HCT116 (cell line): ENCODE data around the gene SFXN3. TPM values are rescaled to one million over a fixed set of nuclear protein-coding genes. Genes with fewer than 3 reads are reported as not detected.

Experiments
- ATAC-seq: fragments of 200-7000 bp; cut with Tn5 transposase; 2 replicates; pipeline ENCODE4 v1.9.1; 2020; ENCODE audit warnings: mild to moderate bottlenecking, moderate library complexity
- BruUV-seq: library from RNA; stranded (reverse); fragments of 400-500 nt; replicated peaks from 2 replicates; lab custom pipeline; 2021; lab: Mats Ljungman, UMichigan
- CTCF ChIA-PET: fragments of 300-600 bp; sonication (Branson Sonifier 250); formaldehyde crosslinking; loops from one replicate; lab custom pipeline; 2021; ENCODE audit warnings: antibody characterized with exemption; lab: Charles Lee
- POLR2A ChIA-PET: fragments of 300-600, 350-600 bp; sonication (Branson Sonifier 250); formaldehyde crosslinking; loops from one replicate; lab custom pipeline; 2021; ENCODE audit warnings: antibody characterized with exemption; lab: Charles Lee
- RAD21 ChIA-PET, 2 experiments: fragments of 300-600 bp; sonication (Branson Sonifier 250); formaldehyde crosslinking; loops; one replicate each; lab custom pipeline; 2023; ENCODE audit warnings: low total read pairs in 2 of 2; ENCODE audit not compliant: uncharacterized antibody in 2 of 2, unreplicated experiment in 2 of 2, low non-redundant PET in 1 of 2; lab: Charles Lee
- DNase-seq: peaks from one replicate; pipeline ENCODE4 v3.0.0-alpha.2; 2010; ENCODE audit warnings: low read depth, low spot score
- H2AFZ ChIP-seq: fragments of 200-600 bp; shearing (Covaris generic), sonication (generic); 2 replicates; pipeline ENCODE4 v1.6.1; 2017; ENCODE audit warnings: low read depth, mixed run types, mixed read lengths, antibody characterized with exemption, low read length; ENCODE audit not compliant: poor library complexity, severe bottlenecking
- H3K27ac ChIP-seq: 2 replicates; pipeline ENCODE4 v1.5.1; 2012; ENCODE audit warnings: low read depth, low read length
- H3K27me3 ChIP-seq: fragments of 200-600 bp; sonication (generic); 2 replicates; pipeline ENCODE4 v1.6.1; 2016; ENCODE audit warnings: mixed run types, low read length, mixed read lengths; ENCODE audit not compliant: insufficient read depth
- H3K36me3 ChIP-seq, 2 experiments: fragments of 200-500 bp in 1 of 2; fragments of 200-600 bp in 1 of 2; sonication (Bioruptor generic) in 1 of 2; sonication (generic) in 1 of 2; 2 replicates each; pipeline versions ENCODE4 v1.5.1 to v1.6.1; 2014 to 2016; ENCODE audit warnings: low read length in 2 of 2, inconsistent platforms in 1 of 2, mixed read lengths in 1 of 2, mixed run types in 1 of 2; ENCODE audit not compliant: insufficient read depth in 2 of 2, control insufficient read depth in 1 of 2
- H3K4me1 ChIP-seq, 2 experiments: fragments of 200-600 bp in 1 of 2; sonication (generic) in 1 of 2; 2 replicates each; pipeline versions ENCODE4 v1.5.1 to v1.6.1; 2012 to 2017; ENCODE audit warnings: low read length in 2 of 2, inconsistent platforms in 1 of 2, mild to moderate bottlenecking in 1 of 2, mixed read lengths in 1 of 2, mixed run types in 1 of 2, moderate library complexity in 1 of 2; ENCODE audit not compliant: insufficient read depth in 2 of 2, control insufficient read depth in 1 of 2
- H3K4me2 ChIP-seq: fragments of 200-600 bp; sonication (generic); 2 replicates; pipeline ENCODE4 v1.6.1; 2017; ENCODE audit warnings: mixed run types, low read length, mixed read lengths
- H3K4me3 ChIP-seq, 2 experiments: fragments of 200-600 bp in 1 of 2; sonication (generic) in 1 of 2; replicated peaks in 1 of 2; 2 replicates each; pipeline ENCODE4 v1.5.1; 2011 to 2016; ENCODE audit warnings: low read length in 2 of 2, control low read depth in 1 of 2, low read depth in 1 of 2, mild to moderate bottlenecking in 1 of 2, mixed read lengths in 1 of 2, mixed run types in 1 of 2
- H3K79me2 ChIP-seq: fragments of 200-600 bp; sonication (generic); 2 replicates; pipeline ENCODE4 v1.6.1; 2017; ENCODE audit warnings: mild to moderate bottlenecking, mixed run types, low read length, moderate library complexity, mixed read lengths; ENCODE audit not compliant: insufficient read depth
- H3K9ac ChIP-seq: fragments of 200-600 bp; sonication (generic); 2 replicates; pipeline ENCODE4 v1.6.1; 2016; ENCODE audit warnings: low read length, mixed read lengths
- H3K9me2 ChIP-seq: fragments of 200-600 bp; sonication (generic), shearing (Covaris generic); 2 replicates; pipeline ENCODE4 v1.6.1; 2017; ENCODE audit warnings: mixed run types, mild to moderate bottlenecking, moderate library complexity; ENCODE audit not compliant: insufficient read depth
- H3K9me3 ChIP-seq, 2 experiments: fragments of 200-500 bp in 1 of 2; fragments of 200-600 bp in 1 of 2; sonication (Bioruptor generic) in 1 of 2; sonication (generic) in 1 of 2; 2 replicates each; pipeline ENCODE4 v1.6.1; 2014 to 2017; ENCODE audit warnings: low read length in 2 of 2, mixed read lengths in 2 of 2, inconsistent platforms in 1 of 2, low read depth in 1 of 2, mild to moderate bottlenecking in 1 of 2, mixed run types in 1 of 2, moderate library complexity in 1 of 2; ENCODE audit not compliant: control insufficient read depth in 1 of 2, insufficient read depth in 1 of 2
- H4K20me1 ChIP-seq: fragments of 200-600 bp; sonication (generic), shearing (Covaris generic); 2 replicates; pipeline ENCODE4 v1.6.1; 2017; ENCODE audit warnings: mixed run types, mild to moderate bottlenecking, moderate library complexity; ENCODE audit not compliant: insufficient read depth
- ATF3 ChIP-seq: IDR thresholded peaks from 2 replicates; pipeline ENCODE4 v1.6.1; 2012
- CEBPB ChIP-seq: IDR thresholded peaks from 2 replicates; pipeline ENCODE4 v1.6.1; 2012; ENCODE audit warnings: low read depth
- CTCF ChIP-seq, 3 experiments: fragments of 200-600 bp in 1 of 3; sonication (generic) in 1 of 3; IDR thresholded peaks in 2 of 3; conservative IDR thresholded peaks in 1 of 3; 2 replicates each; pipeline ENCODE4 v1.5.1; 2012 to 2017; ENCODE audit warnings: low read depth in 2 of 3, low read length in 2 of 3, antibody characterized with exemption in 1 of 3, borderline replicate concordance in 1 of 3, control low read depth in 1 of 3, mild to moderate bottlenecking in 1 of 3, mixed read lengths in 1 of 3, mixed run types in 1 of 3, moderate library complexity in 1 of 3; ENCODE audit not compliant: insufficient read depth in 1 of 3
- ELF1 ChIP-seq: IDR thresholded peaks from 2 replicates; pipeline ENCODE4 v1.6.1; 2012; ENCODE audit warnings: low read depth, borderline replicate concordance
- EZH2 ChIP-seq: fragments of 200-600 bp; sonication (generic); IDR thresholded peaks from 2 replicates; pipeline ENCODE4 v1.6.1; 2017; ENCODE audit warnings: antibody characterized with exemption, mixed run types
- JUND ChIP-seq: IDR thresholded peaks from 2 replicates; pipeline ENCODE4 v1.6.1; 2012
- SP1 ChIP-seq: IDR thresholded peaks from 2 replicates; pipeline ENCODE4 v1.6.1; 2012; ENCODE audit warnings: low read depth
- SRF ChIP-seq: IDR thresholded peaks from 2 replicates; pipeline ENCODE4 v1.6.1; 2012; ENCODE audit warnings: low read depth
- TCF7L2 ChIP-seq: IDR thresholded peaks from 2 replicates; pipeline ENCODE4 v1.7.0; 2011; ENCODE audit warnings: borderline replicate concordance, inconsistent platforms; ENCODE audit not compliant: insufficient read depth, insufficient read length; ENCODE audit errors: extremely low read depth
- YY1 ChIP-seq: IDR thresholded peaks from 2 replicates; pipeline ENCODE4 v1.6.1; 2011; ENCODE audit warnings: low read length, low read depth, moderate library complexity, mild to moderate bottlenecking; ENCODE audit not compliant: insufficient replicate concordance; ENCODE audit errors: extremely low read depth
- ZBTB33 ChIP-seq: IDR thresholded peaks from 2 replicates; pipeline ENCODE4 v1.6.1; 2011; ENCODE audit warnings: mild to moderate bottlenecking, low read length, moderate library complexity; ENCODE audit not compliant: insufficient replicate concordance; ENCODE audit errors: extremely low read depth
- ZFX ChIP-seq: fragments of 450-650 bp; IDR thresholded peaks from 2 replicates; pipeline ENCODE4 v1.6.1; 2017
- ZNF274 ChIP-seq: fragments of 200-500 bp; sonication (Bioruptor generic); IDR thresholded peaks from 2 replicates; pipeline ENCODE4 v1.6.1; 2014; ENCODE audit warnings: mild to moderate bottlenecking, low read depth, low read length, inconsistent platforms
- intact Hi-C: fragments of 100-400 bp; cut with micrococcal nuclease; formaldehyde crosslinking; loops from 2 replicates; pipeline ENCODE4 v1.10.0; 2022
- total RNA-seq: library from RNA; stranded (reverse); gene quantifications from one replicate; pipeline ENCODE4 v1.2.1, GENCODE V29; 2021; ENCODE audit not compliant: unreplicated experiment

The SFXN3 gene
- total RNA-seq, 1 experiment from 2014 or later = 52.5 TPM

GRCh38 chr10:101043363-101043707 is 12.3 kb downstream of the SFXN3 start:
- Histone ChIP-seq H3K36me3 (peaks cover 0 to 5% of the 10 kb centered on the region in 2 experiments; a peak in 1 of 4 replicates), H3K4me3 (peak overlapping the region; percentile 55 to 59), H4K20me1 (no peaks in the 10 kb centered on the region), H3K27me3 (no peaks in the 10 kb centered on the region), H3K9ac (peak overlapping the region; percentile 77), H3K4me1 (peaks cover 26 to 33% of the 10 kb centered on the region in 2 experiments), H3K9me2 (no peaks in the 10 kb centered on the region), H2AFZ (peak overlapping the region; percentile 26), H3K4me2 (peak overlapping the region; percentile 82), H3K27ac (peak overlapping the region; percentile 84), H3K79me2 (peaks cover 15% of the 10 kb centered on the region; the same call in 1 of the 2 replicates), H3K9me3 (no peaks in the 10 kb centered on the region)
- 0 out of 2 replicates have a peak, but pooled peaks have one; percentile 22 for TF ChIP-seq ZFX
- TF ChIP-seq SRF = no peak
- ChIA-PET POLR2A (interaction anchor here (1.1 to 2.5 kb wide), 12 partner anchors 9 to 99 kb away, joined by 4 to 33 read pairs (median 6); partner anchors contain the start of genes KAZALD1, PDZD7 and SFXN3), RAD21 (interaction anchor here (0.5 to 3.3 kb wide), 6 partner anchors 15 to 893 kb away, joined by 4 to 23 read pairs (median 6); no protein-coding TSS in a partner anchor), CTCF (interaction anchor here (0.9 to 5.4 kb wide), 17 partner anchors 9 to 797 kb away, joined by 3 to 118 read pairs (median 12); partner anchors contain the start of genes KAZALD1, PDZD7 and SFXN3)
- intact Hi-C loops = loop anchor here (2.0 kb wide), 1 partner anchor 17 kb away; the partner anchor contains the start of gene KAZALD1
- peak; percentile 4 for ATAC-seq
- no TSS peak for BruUV-seq
- no peak for DNase-seq

GRCh38 chr10:101044117-101044516 is 13.1 kb downstream of the SFXN3 start:
- no TSS peak for BruUV-seq
- intact Hi-C loops = no loop called here
- Histone ChIP-seq H3K4me3 (no peak overlapping the region), H3K4me1 (peaks cover 26 to 33% of the 10 kb centered on the region in 2 experiments), H4K20me1 (no peaks in the 10 kb centered on the region), H3K9ac (peak overlapping the region; percentile 77), H3K27ac (peak overlapping the region; percentile 84; the same call in 1 of the 2 replicates), H3K27me3 (no peaks in the 10 kb centered on the region), H2AFZ (no peak overlapping the region), H3K9me3 (no peaks in the 10 kb centered on the region), H3K79me2 (peaks cover 20% of the 10 kb centered on the region; the same call in 1 of the 2 replicates), H3K36me3 (peaks cover 0 to 3% of the 10 kb centered on the region in 2 experiments; a peak in 1 of 4 replicates), H3K4me2 (peak overlapping the region; percentile 82), H3K9me2 (no peaks in the 10 kb centered on the region)
- POLR2A ChIA-PET = interaction anchor here (1.7 to 2.1 kb wide), 7 partner anchors 8 to 25 kb away, joined by 4 to 33 read pairs (median 7); partner anchors contain the start of genes KAZALD1, PDZD7 and SFXN3
- CTCF ChIA-PET = interaction anchor here (1.4 to 5.4 kb wide), 10 partner anchors 8 to 796 kb away, joined by 3 to 118 read pairs (median 44); partner anchors contain the start of genes KAZALD1, PDZD7 and SFXN3
- no peak for TF ChIP-seq EZH2
- no peak for TF ChIP-seq ATF3
- TF ChIP-seq ZFX = no peak
- no peak for TF ChIP-seq CTCF (IDR thresholded peaks at IDR 0.05 in 2 of 3, conservative IDR thresholded peaks at IDR 0.05 in 1 of 3; ENCODE audit: borderline replicate concordance in 1 of 3, insufficient read depth in 1 of 3, low read depth in 2 of 3, low read length in 2 of 3)
- TF ChIP-seq CEBPB = no peak
- TF ChIP-seq ZBTB33 = no peak
- TF ChIP-seq JUND = no peak
- no peak for TF ChIP-seq SP1
- no peak for TF ChIP-seq TCF7L2
- TF ChIP-seq ZNF274 = no peak
- TF ChIP-seq ELF1 = no peak
- no peak for TF ChIP-seq SRF
- no peak for TF ChIP-seq YY1
- no peak for ATAC-seq
- RAD21 ChIA-PET = interaction anchor here in 1 of 2 experiments (3.3 kb wide), 1 partner anchor 98 kb away, joined by 23 read pairs; no protein-coding TSS in a partner anchor
- DNase-seq = no peak
